ENCODE measurements around the gene KIAA0930.

GRCh38 chr22:45202333-45203149, 38.2 kb downstream of the KIAA0930 start:
- TF ChIP-seq CTCF (IDR thresholded peaks at IDR 0.05) (no peak), POLR2A (IDR thresholded peaks at IDR 0.05) (no peak)

All from testis (tissue), 2 donors.